PC-3 (cell line): Measurements from ENCODE around the gene KRT1. TPM values are rescaled to one million over a fixed set of nuclear protein-coding genes. Genes with fewer than 3 reads are reported as not detected.

ENCODE experiments used
- ATAC-seq: fragments of 200-7000 bp; cut with Tn5 transposase; 2 replicates; pipeline ENCODE4 v1.9.1; 2020; ENCODE audit warnings: mild to moderate bottlenecking, moderate library complexity
- BruUV-seq: library from RNA; stranded (reverse); fragments of 400-500 nt; replicated peaks from 2 replicates; lab custom pipeline; 2021; lab: Mats Ljungman, UMichigan
- CTCF ChIA-PET: fragments of 300-600 bp; sonication (Branson Sonifier 250); formaldehyde crosslinking; loops from one replicate; lab custom pipeline; 2022; ENCODE audit warnings: antibody characterized with exemption; lab: Charles Lee
- POLR2A ChIA-PET: fragments of 300-600 bp; sonication (Branson Sonifier 250); formaldehyde crosslinking; loops from one replicate; lab custom pipeline; 2022; ENCODE audit warnings: antibody characterized with exemption; ENCODE audit not compliant: unreplicated experiment; lab: Charles Lee
- DNase-seq: peaks from one replicate; pipeline ENCODE4 v3.0.0-alpha.2; 2015
- H2AFZ ChIP-seq: fragments of 300-600 bp; sonication (generic); 2 replicates; pipeline ENCODE4 v1.6.0; 2016; ENCODE audit warnings: antibody characterized with exemption, low read length
- H3F3A ChIP-seq: fragments of 300-600 bp; sonication (generic); one replicate; pipeline ENCODE4 v1.6.0; 2017; ENCODE audit warnings: antibody characterized with exemption, low read length, control low read depth, mild to moderate bottlenecking; ENCODE audit not compliant: unreplicated experiment
- H3K27ac ChIP-seq: fragments of 300-600 bp; sonication (generic); 2 replicates; pipeline ENCODE4 v1.5.1; 2016; ENCODE audit warnings: mild to moderate bottlenecking, low read length
- H3K27me3 ChIP-seq: fragments of 300-600 bp; sonication (generic); 2 replicates; pipeline ENCODE4 v1.6.1; 2016; ENCODE audit warnings: low read length, mixed read lengths
- H3K36me3 ChIP-seq: fragments of 300-600 bp; sonication (generic); 2 replicates; pipeline ENCODE4 v1.6.1; 2016; ENCODE audit warnings: low read depth, mixed run types, low read length, mixed read lengths
- H3K4me1 ChIP-seq: fragments of 300-600 bp; sonication (generic); 2 replicates; pipeline ENCODE4 v1.5.1; 2016; ENCODE audit warnings: low read length; ENCODE audit not compliant: insufficient read depth
- H3K4me2 ChIP-seq: fragments of 300-600 bp; sonication (generic); 2 replicates; pipeline ENCODE4 v1.6.0; 2016; ENCODE audit warnings: low read length
- H3K4me3 ChIP-seq: fragments of 300-600 bp; sonication (generic); 2 replicates; pipeline ENCODE4 v1.5.1; 2016; ENCODE audit warnings: mild to moderate bottlenecking, low read length, mixed read lengths
- H3K79me2 ChIP-seq: fragments of 300-600 bp; sonication (generic); 2 replicates; pipeline ENCODE4 v1.6.1; 2017; ENCODE audit warnings: low read length, mixed read lengths
- H3K9ac ChIP-seq: fragments of 300-600 bp; sonication (generic); 2 replicates; pipeline ENCODE4 v1.6.0; 2016; ENCODE audit warnings: mild to moderate bottlenecking, low read length
- H3K9me2 ChIP-seq: fragments of 300-600 bp; sonication (generic); replicated peaks from 2 replicates; pipeline ENCODE4 v1.6.1; 2016; ENCODE audit warnings: mixed run types, low read length, mixed read lengths
- H3K9me3 ChIP-seq: fragments of 300-600 bp; sonication (generic); 2 replicates; pipeline ENCODE4 v1.6.1; 2016; ENCODE audit warnings: low read length, mixed read lengths
- H4K20me1 ChIP-seq: fragments of 300-600 bp; sonication (generic); 2 replicates; pipeline ENCODE4 v1.6.1; 2016; ENCODE audit warnings: low read length, mixed read lengths
- CTCF ChIP-seq: fragments of 300-600 bp; sonication (generic); conservative IDR thresholded peaks from 2 replicates; pipeline ENCODE4 v1.5.1; 2017; ENCODE audit warnings: antibody characterized with exemption, low read depth, mild to moderate bottlenecking, low read length
- EZH2 ChIP-seq: fragments of 300-600 bp; sonication (generic); IDR thresholded peaks from one replicate; pipeline ENCODE4 v1.6.1; 2017; ENCODE audit warnings: antibody characterized with exemption, mild to moderate bottlenecking, low read length; ENCODE audit not compliant: unreplicated experiment
- EZH2phosphoT487 ChIP-seq: fragments of 300-600 bp; sonication (generic); IDR thresholded peaks from 2 replicates; pipeline ENCODE4 v1.6.1; 2018; ENCODE audit warnings: mild to moderate bottlenecking, antibody characterized with exemption, low read length, borderline replicate concordance
- intact Hi-C: fragments of 100-400 bp; cut with micrococcal nuclease; formaldehyde crosslinking; loops from 2 replicates; pipeline ENCODE4 v1.9.0; 2023
- total RNA-seq: library from RNA; depleted of rRNA; stranded (reverse); fragments of >200 nt; gene quantifications from 2 replicates; pipeline ENCODE4 v1.2.3, GENCODE V29; 2014

The KRT1 gene
- total RNA-seq, 1 experiment from 2014 or later = not detected

DNA sequence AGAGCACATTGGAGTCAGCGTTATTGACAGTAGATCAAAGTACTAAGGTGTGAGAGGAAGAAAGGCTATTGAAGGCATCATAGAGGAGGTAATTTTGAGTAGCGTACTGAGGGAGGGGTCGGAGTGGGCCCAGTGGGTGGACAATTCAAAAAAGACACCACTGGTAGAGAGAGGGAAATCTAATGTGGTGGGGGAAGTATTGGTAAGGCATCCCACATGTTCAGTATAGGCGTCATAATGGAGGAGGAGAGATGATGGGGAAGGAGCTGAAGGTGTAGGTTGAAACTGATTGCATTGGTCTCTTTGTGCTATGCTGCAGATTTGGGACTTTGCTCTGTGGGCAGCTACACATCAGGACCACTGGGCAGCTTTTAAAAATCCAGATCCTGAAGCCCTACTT is 46.8 kb upstream of the KRT1 start:
- no peaks in the 10 kb centered on the region for H4K20me1 ChIP-seq
- POLR2A ChIA-PET = no interaction called here
- no TSS peak for BruUV-seq

DNA sequence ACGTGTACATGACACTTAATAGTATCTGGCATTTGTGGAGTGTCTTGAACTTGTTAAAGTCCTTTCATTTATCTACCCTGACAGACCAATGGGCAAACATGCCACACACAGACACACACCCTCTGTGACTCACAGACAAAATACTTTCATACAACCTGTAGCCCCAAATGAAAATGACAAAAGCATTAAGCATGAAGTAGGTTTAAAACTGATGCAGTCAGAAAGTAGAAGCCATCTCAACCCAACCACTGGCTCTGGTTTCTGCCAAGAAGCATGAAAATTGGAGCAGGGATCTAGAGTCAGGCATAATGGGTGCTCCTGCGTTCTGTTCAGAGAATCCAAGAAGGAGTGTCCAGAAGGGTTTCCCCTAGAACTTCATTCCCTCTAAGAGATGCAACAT is 46.2 kb upstream of the KRT1 start:
- no peak overlapping the region; the same call in 1 of the 2 replicates for H3K27ac ChIP-seq
- H3K9me2 ChIP-seq = no peaks in the 10 kb centered on the region
- peaks cover 12% of the 10 kb centered on the region; the same call in 1 of the 2 replicates for H3K4me1 ChIP-seq
- ATAC-seq (no peak), DNase-seq (peak; percentile 42)
- no peaks in the 10 kb centered on the region for H3F3A ChIP-seq
- TF ChIP-seq CTCF (no peak), EZH2 (no peak), EZH2phosphoT487 (no peak)
- H3K4me3 ChIP-seq = no peak overlapping the region
- peaks cover 34% of the 10 kb centered on the region for H3K27me3 ChIP-seq
- BruUV-seq = no TSS peak
- no peak overlapping the region for H2AFZ ChIP-seq
- H3K79me2 ChIP-seq = no peaks in the 10 kb centered on the region
- ChIA-PET POLR2A (no interaction called here), CTCF (no interaction called here)
- H3K4me2 ChIP-seq = no peak overlapping the region
- intact Hi-C loops = no loop called here
- no peaks in the 10 kb centered on the region for H4K20me1 ChIP-seq
- H3K36me3 ChIP-seq = no peaks in the 10 kb centered on the region
- H3K9me3 ChIP-seq = no peaks in the 10 kb centered on the region
- no peak overlapping the region for H3K9ac ChIP-seq

More for the DNA sequence above, 46.8 kb upstream of the KRT1 start:
- peaks cover 40% of the 10 kb centered on the region for H3K27me3 ChIP-seq
- intact Hi-C loops = no loop called here
- no peaks in the 10 kb centered on the region for H3K79me2 ChIP-seq
- H3K27ac ChIP-seq = no peak overlapping the region
- TF ChIP-seq CTCF (no peak), EZH2 (no peak), EZH2phosphoT487 (no peak)
- no peak overlapping the region for H3K4me2 ChIP-seq
- no peaks in the 10 kb centered on the region for H3K36me3 ChIP-seq
- no peak overlapping the region for H3K4me3 ChIP-seq
- ATAC-seq (no peak), DNase-seq (no peak)
- H3K9me3 ChIP-seq = no peaks in the 10 kb centered on the region
- H3K4me1 ChIP-seq = peaks cover 12% of the 10 kb centered on the region; the same call in 1 of the 2 replicates
- H3F3A ChIP-seq = no peaks in the 10 kb centered on the region
- CTCF ChIA-PET = no interaction called here
- no peaks in the 10 kb centered on the region for H3K9me2 ChIP-seq
- no peak overlapping the region for H2AFZ ChIP-seq
- no peak overlapping the region for H3K9ac ChIP-seq

GRCh38 chr12:52724384-52724783 is 44.2 kb upstream of the KRT1 start:
- ATAC-seq (no peak), DNase-seq (no peak)
- H3K79me2 ChIP-seq = no peaks in the 10 kb centered on the region
- H3K9me2 ChIP-seq = no peaks in the 10 kb centered on the region
- H2AFZ ChIP-seq = no peak overlapping the region
- H3K4me2 ChIP-seq = no peak overlapping the region
- H3K4me1 ChIP-seq = peaks cover 24% of the 10 kb centered on the region
- ChIA-PET POLR2A (no interaction called here), CTCF (no interaction called here)
- no peaks in the 10 kb centered on the region for H3K36me3 ChIP-seq
- BruUV-seq = no TSS peak
- no peaks in the 10 kb centered on the region for H4K20me1 ChIP-seq
- no peak for TF ChIP-seq EZH2phosphoT487
- no peak for TF ChIP-seq CTCF
- TF ChIP-seq EZH2 = no peak
- no peaks in the 10 kb centered on the region for H3K9me3 ChIP-seq
- no peak overlapping the region for H3K4me3 ChIP-seq
- H3F3A ChIP-seq = no peaks in the 10 kb centered on the region
- H3K27ac ChIP-seq = no peak overlapping the region
- peaks cover 14% of the 10 kb centered on the region for H3K27me3 ChIP-seq
- intact Hi-C loops = no loop called here
- no peak overlapping the region for H3K9ac ChIP-seq
